ENCODE results near the gene SLC6A12. TPM values are rescaled to one million over a fixed set of nuclear protein-coding genes. Genes with fewer than 3 reads are reported as not detected.

Gene SLC6A12
- total RNA-seq, 4 donors from 2014 or later = 0.28 to 2.4 TPM; not detected in 2

- Histone ChIP-seq H3K4me3 (no peak overlapping the region), H3K27me3 (no peaks in the 10 kb centered on the region)
- intact Hi-C loops (cut with DNase I; ENCODE audit: low total_unique reads) = no loop called here
Measured at GRCh38 chr12:166425-167075, 47.4 kb downstream of the SLC6A12 start.

GRCh38 chr12:165862-166368 is 48.0 kb downstream of the SLC6A12 start:
- intact Hi-C loops (cut with DNase I; ENCODE audit: low total_unique reads) = no loop called here
- Histone ChIP-seq H3K36me3 (no peaks in the 10 kb centered on the region), H3K4me3 (no peak overlapping the region), H3K27ac (no peak overlapping the region), H3K4me1 (no peaks in the 10 kb centered on the region), H3K9me3 (no peaks in the 10 kb centered on the region), H3K27me3 (no peaks in the 10 kb centered on the region)
- TF ChIP-seq POLR2A (IDR thresholded peaks at IDR 0.05) = no peak
- no peak for TF ChIP-seq CTCF (IDR thresholded peaks at IDR 0.05)
- no peak for DNase-seq

More at GRCh38 chr12:166425-167075, 47.4 kb downstream of the SLC6A12 start:
- TF ChIP-seq POLR2A (IDR thresholded peaks at IDR 0.05) (no peak), CTCF (IDR thresholded peaks at IDR 0.05) (no peak)
- no peak overlapping the region for H3K27ac ChIP-seq
- no peaks in the 10 kb centered on the region for H3K36me3 ChIP-seq
- no peaks in the 10 kb centered on the region for H3K9me3 ChIP-seq
- no peak for DNase-seq
- H3K4me1 ChIP-seq = no peaks in the 10 kb centered on the region

- H3K27me3 ChIP-seq = no peaks in the 10 kb centered on the region
- no peak overlapping the region for H3K4me3 ChIP-seq
- H3K36me3 ChIP-seq = no peaks in the 10 kb centered on the region
- TF ChIP-seq CTCF (IDR thresholded peaks at IDR 0.05) (no peak), POLR2A (IDR thresholded peaks at IDR 0.05) (no peak)
- H3K27ac ChIP-seq = no peak overlapping the region
- no peaks in the 10 kb centered on the region for H3K9me3 ChIP-seq
- H3K4me1 ChIP-seq = no peaks in the 10 kb centered on the region
- no peak for DNase-seq
- intact Hi-C loops (cut with DNase I; ENCODE audit: low total_unique reads) = no loop called here
Measured at GRCh38 chr12:164207-164606, 49.8 kb downstream of the SLC6A12 start.

GRCh38 chr12:163406-163986 is 50.5 kb downstream of the SLC6A12 start:
- Histone ChIP-seq H3K36me3 (no peaks in the 10 kb centered on the region), H3K27ac (no peak overlapping the region), H3K4me3 (no peak overlapping the region), H3K9me3 (no peaks in the 10 kb centered on the region), H3K27me3 (no peaks in the 10 kb centered on the region), H3K4me1 (no peaks in the 10 kb centered on the region)
- TF ChIP-seq POLR2A (IDR thresholded peaks at IDR 0.05) (no peak), CTCF (IDR thresholded peaks at IDR 0.05) (no peak)
- intact Hi-C loops (cut with DNase I; ENCODE audit: low total_unique reads) = no loop called here
- DNase-seq = no peak

Measured in uterus (tissue), 4 donors.